Gastroesophageal sphincter (tissue), 4 donors: ENCODE measurements around the gene PPM1L. TPM values are rescaled to one million over a fixed set of nuclear protein-coding genes. Genes with fewer than 3 reads are reported as not detected.
A peak's percentile ranks its signal among the peaks of the same experiment; 100 is the strongest.

ENCODE experiments used
- ATAC-seq: fragments of 150-250 bp; one replicate; pipeline ENCODE4 v1.9.1; 2016; ENCODE audit warnings: mild to moderate bottlenecking, moderate library complexity
- H3K27ac ChIP-seq, 4 donors: fragments of 200-600 bp; sonication (generic) in 3 of 4; 1 replicate in 3 of 4; 2 replicates in 1 of 4; pipeline ENCODE4 v1.5.1; 2016 to 2019
- H3K27me3 ChIP-seq: fragments of 200-600 bp; sonication (generic); one replicate; pipeline ENCODE4 v1.5.1; 2019
- H3K36me3 ChIP-seq, 2 donors: fragments of 200-600 bp; sonication (generic); one replicate each; pipeline ENCODE4 v1.5.1; 2019; ENCODE audit warnings: control low read depth in 1 of 2
- H3K4me1 ChIP-seq, 3 donors: fragments of 200-600 bp; sonication (generic); 1 replicate in 2 of 3; 2 replicates in 1 of 3; pipeline ENCODE4 v1.5.1; 2016 to 2019; ENCODE audit warnings: control low read depth in 2 of 3
- H3K4me3 ChIP-seq, 2 donors: fragments of 200-600 bp; sonication (generic); one replicate each; pipeline ENCODE4 v1.5.1; 2019; ENCODE audit warnings: mild to moderate bottlenecking in 1 of 2, moderate library complexity in 1 of 2
- H3K9me3 ChIP-seq, 3 donors: fragments of 200-600 bp; sonication (generic); one replicate each; pipeline ENCODE4 v1.5.1; 2017 to 2019; ENCODE audit warnings: control low read depth in 2 of 3
- CTCF ChIP-seq, 4 experiments: fragments of 200-600 bp in 2 of 4; fragments of 450-650 bp in 2 of 4; sonication (generic) in 1 of 4; IDR thresholded peaks; one replicate each; pipeline ENCODE4 v1.5.1; 2017 to 2019; ENCODE audit warnings: antibody characterized with exemption in 4 of 4, mild to moderate bottlenecking in 2 of 4, moderate library complexity in 2 of 4
- EP300 ChIP-seq: sonication (generic); formaldehyde crosslinking; IDR thresholded peaks from one replicate; pipeline ENCODE4 v1.6.1; 2017; ENCODE audit warnings: antibody characterized with exemption, mild to moderate bottlenecking
- POLR2A ChIP-seq, 2 donors: fragments of 450-650 bp; IDR thresholded peaks; one replicate each; pipeline ENCODE4 v1.6.1; 2017; ENCODE audit warnings: antibody characterized with exemption in 2 of 2, mild to moderate bottlenecking in 2 of 2, moderate library complexity in 1 of 2
- POLR2AphosphoS5 ChIP-seq: sonication (generic); formaldehyde crosslinking; IDR thresholded peaks from one replicate; pipeline ENCODE4 v1.6.1; 2017; ENCODE audit warnings: antibody characterized with exemption
- WGBS, 2 donors: methylation state at CpG; one replicate each; pipeline ENCODE4 v1.1.5; 2018; ENCODE audit warnings: low coverage in 1 of 2; 5-methylcytosine and 5-hydroxymethylcytosine counted together
- total RNA-seq, 4 donors: library from RNA; depleted of rRNA; stranded (reverse); fragments of >200 nt; gene quantifications; one replicate each; pipeline ENCODE4 v1.1.0, GENCODE V29; 2016

PPM1L gene
- total RNA-seq, 4 donors from 2014 or later = 47.4 to 93.1 (median 60.6) TPM

- Histone ChIP-seq H3K9me3 (no peaks in the 10 kb centered on the region), H3K27me3 (no peaks in the 10 kb centered on the region), H3K4me3 (no peak overlapping the region), H3K36me3 (no peaks in the 10 kb centered on the region), H3K27ac (peak overlapping the region in 2 of 4 donors; percentile 29 to 70), H3K4me1 (peaks cover 6 to 52% (median 8%) of the 10 kb centered on the region in 3 donors)
- ATAC-seq = no peak
- TF ChIP-seq POLR2AphosphoS5 (no peak), POLR2A (IDR thresholded peaks at IDR 0.05) (no peak), EP300 (no peak), CTCF (IDR thresholded peaks at IDR 0.05) (no peak)
- 82 to 92% methylated on average over 2 to 3 of the region's 3 CpGs for WGBS, 2 donors
Observed at GRCh38 chr3:160774172-160774571, 18.1 kb downstream of the PPM1L start.

GRCh38 chr3:160778480-160778879 lies 22.4 kb downstream of the PPM1L start:
- H3K27me3 ChIP-seq = no peaks in the 10 kb centered on the region
- ATAC-seq = no peak
- TF ChIP-seq CTCF (IDR thresholded peaks at IDR 0.05) (no peak), POLR2AphosphoS5 (no peak)

GRCh38 chr3:160779040-160779439 lies 23.0 kb downstream of the PPM1L start:
- Histone ChIP-seq H3K36me3 (no peaks in the 10 kb centered on the region), H3K27me3 (no peaks in the 10 kb centered on the region), H3K4me3 (no peak overlapping the region), H3K4me1 (peaks cover 0 to 44% (median 7%) of the 10 kb centered on the region in 3 donors), H3K9me3 (no peaks in the 10 kb centered on the region), H3K27ac (no peak overlapping the region)
- ATAC-seq = no peak
- 33 to 57% methylated on average over 1 of the region's 1 CpG for WGBS, 2 donors
- TF ChIP-seq POLR2A (IDR thresholded peaks at IDR 0.05) = no peak
- no peak for TF ChIP-seq EP300
- no peak for TF ChIP-seq CTCF (IDR thresholded peaks at IDR 0.05)
- no peak for TF ChIP-seq POLR2AphosphoS5

More at GRCh38 chr3:160778480-160778879, 22.4 kb downstream of the PPM1L start:
- Histone ChIP-seq H3K27ac (no peak overlapping the region), H3K4me3 (no peak overlapping the region), H3K36me3 (no peaks in the 10 kb centered on the region), H3K9me3 (no peaks in the 10 kb centered on the region), H3K4me1 (peaks cover 0 to 50% (median 8%) of the 10 kb centered on the region in 3 donors)
- WGBS, 2 donors = 29 to 38% methylated on average over 1 of the region's 1 CpG

- Histone ChIP-seq H3K27ac (peak overlapping the region in 1 of 4 donors; percentile 6), H3K9me3 (no peaks in the 10 kb centered on the region), H3K4me1 (peaks cover 0 to 54% (median 8%) of the 10 kb centered on the region in 3 donors), H3K36me3 (no peaks in the 10 kb centered on the region), H3K4me3 (no peak overlapping the region), H3K27me3 (no peaks in the 10 kb centered on the region)
- no peak for ATAC-seq
- TF ChIP-seq EP300 = no peak
Observed at GRCh38 chr3:160780245-160780644, 24.2 kb downstream of the PPM1L start.

- H3K27ac ChIP-seq = peak overlapping the region in 3 of 4 donors; percentile 7 to 33 (median 22)
- H3K27me3 ChIP-seq = no peaks in the 10 kb centered on the region
- 48 to 69% methylated on average over 4 of the region's 4 CpGs for WGBS, 2 donors
- TF ChIP-seq POLR2A (IDR thresholded peaks at IDR 0.05) (no peak), POLR2AphosphoS5 (no peak), CTCF (IDR thresholded peaks at IDR 0.05) (no peak), EP300 (no peak)
- no peak for ATAC-seq
- H3K9me3 ChIP-seq = no peaks in the 10 kb centered on the region
- peaks cover 0 to 57% (median 11%) of the 10 kb centered on the region in 3 donors for H3K4me1 ChIP-seq
- H3K4me3 ChIP-seq = no peak overlapping the region
- H3K36me3 ChIP-seq = no peaks in the 10 kb centered on the region
Observed at GRCh38 chr3:160781402-160781801, 25.4 kb downstream of the PPM1L start.
